BLaER1 treated with 17β-estradiol and CSF1 and Interleukin-3, amounts not matched to agents 10 nM and 100 nM (cell line): ENCODE results near the gene CRPPA.
"Not testable (repeated sequence)": the region's sequence is repeated elsewhere in the genome, so short reads cannot be mapped to it uniquely, and the experiment has no call there.

ENCODE experiments used
- H3K27ac ChIP-seq, 11 experiments: shearing (Covaris generic); formaldehyde crosslinking; 2 replicates each; pipeline ENCODE4 v1.8.1; 2022
- H3K27me3 ChIP-seq, 11 experiments: shearing (Covaris generic); formaldehyde crosslinking; 2 replicates each; pipeline ENCODE4 v1.8.1; 2022
- H3K36me3 ChIP-seq, 11 experiments: shearing (Covaris generic); formaldehyde crosslinking; 2 replicates each; pipeline ENCODE4 v1.8.1; 2022
- H3K4me1 ChIP-seq, 10 experiments: shearing (Covaris generic); formaldehyde crosslinking; 2 replicates each; pipeline ENCODE4 v1.8.1; 2022
- H3K4me2 ChIP-seq, 11 experiments: shearing (Covaris generic); formaldehyde crosslinking; 2 replicates each; pipeline ENCODE4 v1.8.1; 2022
- H3K4me3 ChIP-seq, 10 experiments: shearing (Covaris generic); formaldehyde crosslinking; 2 replicates each; pipeline ENCODE4 v1.8.1; 2022
- H3K9ac ChIP-seq, 11 experiments: shearing (Covaris generic); formaldehyde crosslinking; 2 replicates each; pipeline ENCODE4 v1.8.1; 2022
- H3K9me3 ChIP-seq, 11 experiments: shearing (Covaris generic); formaldehyde crosslinking; replicated peaks in 1 of 11; 2 replicates each; pipeline ENCODE4 v1.8.1; 2022
- H4K20me1 ChIP-seq, 11 experiments: shearing (Covaris generic); formaldehyde crosslinking; 2 replicates each; pipeline ENCODE4 v1.8.1; 2022
- Cebpa-rat ChIP-seq, 11 experiments: shearing (Covaris generic); IDR thresholded peaks; 2 replicates each; pipeline ENCODE4 v1.8.1; 2022

The CRPPA gene

GRCh38 chr7:16450366-16450765 lies 29.0 kb upstream of the CRPPA start:
- H3K27ac ChIP-seq, result no peak overlapping the region
- no peaks in the 10 kb centered on the region for H3K36me3 ChIP-seq
- H3K4me2 ChIP-seq, result no peak overlapping the region; a peak in 1 of 22 replicates
- H3K4me3 ChIP-seq, result no peak overlapping the region
- no peaks in the 10 kb centered on the region for H3K9me3 ChIP-seq
- H3K4me1 ChIP-seq, result peaks cover 0 to 4% (median 3%) of the 10 kb centered on the region in 10 experiments; a peak in 5 of 20 replicates
- no peak for TF ChIP-seq Cebpa-rat (IDR thresholded peaks at IDR 0.05)
- H4K20me1 ChIP-seq, result no peaks in the 10 kb centered on the region
- no peak overlapping the region for H3K9ac ChIP-seq
- H3K27me3 ChIP-seq, result no peaks in the 10 kb centered on the region

- H3K4me3 ChIP-seq, result no peak overlapping the region
- no peaks in the 10 kb centered on the region for H4K20me1 ChIP-seq
- no peak for TF ChIP-seq Cebpa-rat (IDR thresholded peaks at IDR 0.05)
- H3K9ac ChIP-seq, result no peak overlapping the region
- H3K27ac ChIP-seq, result no peak overlapping the region
- 0 out of 20 replicates have a peak, but pooled peaks cover 0 to 4% (median 0%) of the 10 kb centered on the region in 10 experiments for H3K4me1 ChIP-seq
- H3K27me3 ChIP-seq, result no peaks in the 10 kb centered on the region
- no peaks in the 10 kb centered on the region for H3K36me3 ChIP-seq
- H3K9me3 ChIP-seq, result no peaks in the 10 kb centered on the region
- H3K4me2 ChIP-seq, result no peak overlapping the region
Observed at GRCh38 chr7:16447876-16448275, 26.5 kb upstream of the CRPPA start.

DNA sequence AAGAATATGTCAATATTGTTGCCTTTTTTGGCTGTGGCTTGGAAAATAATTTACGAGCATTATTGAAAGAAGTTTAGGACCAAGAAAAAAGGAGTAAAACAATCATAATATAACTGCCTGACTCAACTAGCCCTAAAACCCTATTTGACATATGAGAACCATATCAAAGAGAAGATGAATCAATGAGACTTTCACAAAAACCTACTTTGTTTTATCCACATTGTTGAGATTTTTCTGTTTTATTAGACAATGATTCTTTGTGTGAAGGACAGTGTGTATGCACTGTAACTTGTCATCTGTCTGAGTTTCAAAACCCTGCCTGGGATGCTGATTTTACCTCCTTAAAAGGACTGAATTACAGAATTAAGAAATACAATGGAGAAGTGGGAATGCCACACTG lies 25.2 kb upstream of the CRPPA start:
- no peak overlapping the region for H3K4me3 ChIP-seq
- TF ChIP-seq Cebpa-rat (IDR thresholded peaks at IDR 0.05), result no peak
- H3K4me1 ChIP-seq, result 0 out of 20 replicates have a peak, but pooled peaks cover 0 to 4% (median 0%) of the 10 kb centered on the region in 10 experiments
- no peaks in the 10 kb centered on the region for H4K20me1 ChIP-seq
- H3K27me3 ChIP-seq, result no peaks in the 10 kb centered on the region
- H3K36me3 ChIP-seq, result no peaks in the 10 kb centered on the region
- H3K9me3 ChIP-seq, result no peaks in the 10 kb centered on the region
- H3K9ac ChIP-seq, result no peak overlapping the region
- no peak overlapping the region for H3K27ac ChIP-seq
- no peak overlapping the region for H3K4me2 ChIP-seq

DNA sequence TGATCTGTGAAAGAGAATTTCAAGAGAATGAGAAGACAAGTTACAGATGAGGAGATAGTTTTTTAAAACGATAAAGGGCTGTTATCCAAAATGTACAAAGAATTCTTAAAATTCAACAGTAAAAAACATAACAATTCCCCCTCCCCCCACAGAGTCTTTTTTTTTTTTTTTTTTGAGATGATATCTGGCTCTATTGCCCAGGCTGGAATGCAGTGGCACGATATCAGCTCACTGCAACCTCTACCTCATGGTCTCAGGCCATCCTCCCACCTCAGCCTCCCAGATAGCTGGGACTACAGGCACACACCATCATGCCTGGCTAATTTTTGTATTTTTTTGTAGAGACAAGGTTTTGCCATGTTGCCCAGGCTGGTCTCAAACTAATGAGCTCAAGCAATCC lies 22.5 kb upstream of the CRPPA start:
- H3K36me3 ChIP-seq, H3K4me1 ChIP-seq, H3K9ac ChIP-seq, H4K20me1 ChIP-seq, H3K4me3 ChIP-seq, H3K27ac ChIP-seq, H3K9me3 ChIP-seq, H3K4me2 ChIP-seq, H3K27me3 ChIP-seq: not testable (repeated sequence)

GRCh38 chr7:16438988-16439387 lies 17.6 kb upstream of the CRPPA start:
- H3K9me3 ChIP-seq, result no peaks in the 10 kb centered on the region
- no peaks in the 10 kb centered on the region for H3K36me3 ChIP-seq
- no peaks in the 10 kb centered on the region for H3K4me1 ChIP-seq
- no peak overlapping the region for H3K9ac ChIP-seq
- no peak for TF ChIP-seq Cebpa-rat (IDR thresholded peaks at IDR 0.05)
- no peak overlapping the region for H3K27ac ChIP-seq
- no peak overlapping the region for H3K4me3 ChIP-seq
- no peaks in the 10 kb centered on the region for H3K27me3 ChIP-seq
- H3K4me2 ChIP-seq, result no peak overlapping the region
- no peaks in the 10 kb centered on the region for H4K20me1 ChIP-seq

- Histone ChIP-seq H3K4me1 (no peaks in the 10 kb centered on the region), H3K9me3 (no peaks in the 10 kb centered on the region), H4K20me1 (no peaks in the 10 kb centered on the region), H3K27ac (no peak overlapping the region), H3K36me3 (no peaks in the 10 kb centered on the region), H3K4me3 (no peak overlapping the region), H3K27me3 (no peaks in the 10 kb centered on the region), H3K4me2 (no peak overlapping the region), H3K9ac (no peak overlapping the region)
- TF ChIP-seq Cebpa-rat (IDR thresholded peaks at IDR 0.05), result no peak
Observed at GRCh38 chr7:16436306-16436705, 15.0 kb upstream of the CRPPA start.

DNA sequence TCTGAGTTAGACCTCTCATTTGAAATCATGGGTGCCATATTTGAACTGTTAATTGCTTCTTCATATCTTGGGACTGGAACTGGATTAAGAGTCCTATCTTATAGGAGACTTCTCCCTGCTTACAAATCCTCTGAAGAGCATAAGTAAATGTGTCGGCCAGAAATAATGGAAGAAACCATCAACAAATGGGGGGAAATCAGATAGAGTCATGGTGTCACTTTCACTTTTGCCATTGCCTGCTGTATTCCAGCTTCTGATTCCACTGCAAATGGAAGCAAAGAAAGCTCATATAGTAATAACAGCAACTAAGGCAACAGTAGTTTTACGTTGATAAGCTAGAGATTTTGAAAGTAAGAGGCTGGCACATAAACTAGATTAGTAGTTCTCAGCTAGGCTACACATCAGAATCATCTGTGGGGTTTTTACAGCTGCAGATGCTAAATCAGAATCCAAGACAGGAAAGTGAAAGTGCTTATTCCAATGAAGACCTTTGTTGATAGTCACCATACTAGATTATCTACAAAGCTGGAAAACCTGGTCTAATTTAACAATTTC lies 12.3 kb upstream of the CRPPA start:
- Histone ChIP-seq H3K4me1 (no peaks in the 10 kb centered on the region), H3K9me3 (no peaks in the 10 kb centered on the region), H3K4me3 (no peak overlapping the region), H3K9ac (no peak overlapping the region), H3K4me2 (no peak overlapping the region), H3K27me3 (no peaks in the 10 kb centered on the region), H4K20me1 (no peaks in the 10 kb centered on the region), H3K36me3 (no peaks in the 10 kb centered on the region), H3K27ac (no peak overlapping the region)
- TF ChIP-seq Cebpa-rat (IDR thresholded peaks at IDR 0.05), result no peak

DNA sequence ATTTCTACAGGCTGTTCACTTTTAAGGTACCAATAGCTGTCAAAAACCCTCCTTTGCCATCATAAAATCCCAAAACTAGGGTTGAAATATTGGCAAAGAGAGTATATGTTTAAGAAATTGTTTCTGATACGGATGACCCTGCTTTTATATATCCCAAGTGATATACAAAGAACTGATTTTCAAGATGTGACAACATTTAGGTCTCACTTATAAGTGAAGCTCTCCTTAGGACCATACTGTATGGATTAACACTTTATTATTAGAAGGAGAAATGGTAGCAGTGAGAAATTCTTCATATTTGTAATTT lies 11.0 kb upstream of the CRPPA start:
- Histone ChIP-seq H3K36me3 (no peaks in the 10 kb centered on the region), H3K27me3 (no peaks in the 10 kb centered on the region), H3K27ac (no peak overlapping the region), H3K9me3 (no peaks in the 10 kb centered on the region), H4K20me1 (no peaks in the 10 kb centered on the region), H3K4me2 (no peak overlapping the region), H3K4me3 (no peak overlapping the region), H3K4me1 (no peaks in the 10 kb centered on the region), H3K9ac (no peak overlapping the region)
- no peak for TF ChIP-seq Cebpa-rat (IDR thresholded peaks at IDR 0.05)

- H3K4me1 ChIP-seq, result no peaks in the 10 kb centered on the region
- H4K20me1 ChIP-seq, result no peaks in the 10 kb centered on the region
- TF ChIP-seq Cebpa-rat (IDR thresholded peaks at IDR 0.05), result no peak
- H3K9me3 ChIP-seq, result no peaks in the 10 kb centered on the region
- H3K4me2 ChIP-seq, result no peak overlapping the region
- H3K27me3 ChIP-seq, result no peaks in the 10 kb centered on the region
- H3K9ac ChIP-seq, result no peak overlapping the region
- no peaks in the 10 kb centered on the region for H3K36me3 ChIP-seq
- H3K27ac ChIP-seq, result no peak overlapping the region
- no peak overlapping the region for H3K4me3 ChIP-seq
Observed at GRCh38 chr7:16431646-16432424, 10.5 kb upstream of the CRPPA start.

- H3K4me1 ChIP-seq, result no peaks in the 10 kb centered on the region
- no peak overlapping the region for H3K4me2 ChIP-seq
- no peak overlapping the region for H3K4me3 ChIP-seq
- H3K9me3 ChIP-seq, result no peaks in the 10 kb centered on the region
- no peaks in the 10 kb centered on the region for H4K20me1 ChIP-seq
- TF ChIP-seq Cebpa-rat (IDR thresholded peaks at IDR 0.05), result no peak
- H3K27ac ChIP-seq, result no peak overlapping the region
- H3K9ac ChIP-seq, result no peak overlapping the region
- H3K36me3 ChIP-seq, result no peaks in the 10 kb centered on the region
- no peaks in the 10 kb centered on the region for H3K27me3 ChIP-seq
Observed at GRCh38 chr7:16430133-16430532, 8.8 kb upstream of the CRPPA start.
